SJCRH30 (cell line): ENCODE measurements around the gene NCBP3. TPM values are rescaled to one million over a fixed set of nuclear protein-coding genes. Genes with fewer than 3 reads are reported as not detected.

Experiments
- DNase-seq, 2 experiments: peaks; one replicate each; pipeline ENCODE4 v3.0.0-alpha.2; 2015 to 2020
- H3K27ac ChIP-seq: fragments of 250-450 bp; sonication (Bioruptor Pico); 2 replicates; pipeline ENCODE4 v1.5.1; 2020; ENCODE audit warnings: mild to moderate bottlenecking, moderate library complexity
- H3K27me3 ChIP-seq: fragments of 250-450 bp; sonication (Bioruptor Pico); 2 replicates; pipeline ENCODE4 v1.5.1; 2020; ENCODE audit warnings: mild to moderate bottlenecking, moderate library complexity
- H3K36me3 ChIP-seq: fragments of 250-450 bp; sonication (Bioruptor Pico); 2 replicates; pipeline ENCODE4 v1.5.1; 2020; ENCODE audit warnings: mild to moderate bottlenecking, moderate library complexity
- H3K4me1 ChIP-seq: fragments of 250-450 bp; sonication (Bioruptor Pico); 2 replicates; pipeline ENCODE4 v1.5.1; 2020; ENCODE audit warnings: mild to moderate bottlenecking, moderate library complexity
- H3K4me3 ChIP-seq: fragments of 250-450 bp; sonication (Bioruptor Pico); 2 replicates; pipeline ENCODE4 v1.5.1; 2020; ENCODE audit warnings: mild to moderate bottlenecking, moderate library complexity
- H3K9me3 ChIP-seq: fragments of 250-450 bp; sonication (Bioruptor Pico); replicated peaks from 2 replicates; pipeline ENCODE4 v1.5.1; 2020; ENCODE audit warnings: mild to moderate bottlenecking, moderate library complexity
- total RNA-seq: library from RNA; depleted of rRNA; stranded (reverse); fragments of >200 nt; shearing (Covaris generic); gene quantifications from 2 replicates; pipeline ENCODE4 v1.2.3, GENCODE V29; 2014; rRNA removed

The NCBP3 gene
- total RNA-seq, 1 experiment from 2014 or later, result 25.4 TPM

- H3K27me3 ChIP-seq, result no peaks in the 10 kb centered on the region
- H3K36me3 ChIP-seq, result no peaks in the 10 kb centered on the region
- H3K4me3 ChIP-seq, result no peak overlapping the region
- H3K27ac ChIP-seq, result no peak overlapping the region
- no peaks in the 10 kb centered on the region for H3K9me3 ChIP-seq
- H3K4me1 ChIP-seq, result no peaks in the 10 kb centered on the region
- no peak for DNase-seq
Observed at GRCh38 chr17:3761036-3761917, 84.8 kb downstream of the NCBP3 start.

DNA sequence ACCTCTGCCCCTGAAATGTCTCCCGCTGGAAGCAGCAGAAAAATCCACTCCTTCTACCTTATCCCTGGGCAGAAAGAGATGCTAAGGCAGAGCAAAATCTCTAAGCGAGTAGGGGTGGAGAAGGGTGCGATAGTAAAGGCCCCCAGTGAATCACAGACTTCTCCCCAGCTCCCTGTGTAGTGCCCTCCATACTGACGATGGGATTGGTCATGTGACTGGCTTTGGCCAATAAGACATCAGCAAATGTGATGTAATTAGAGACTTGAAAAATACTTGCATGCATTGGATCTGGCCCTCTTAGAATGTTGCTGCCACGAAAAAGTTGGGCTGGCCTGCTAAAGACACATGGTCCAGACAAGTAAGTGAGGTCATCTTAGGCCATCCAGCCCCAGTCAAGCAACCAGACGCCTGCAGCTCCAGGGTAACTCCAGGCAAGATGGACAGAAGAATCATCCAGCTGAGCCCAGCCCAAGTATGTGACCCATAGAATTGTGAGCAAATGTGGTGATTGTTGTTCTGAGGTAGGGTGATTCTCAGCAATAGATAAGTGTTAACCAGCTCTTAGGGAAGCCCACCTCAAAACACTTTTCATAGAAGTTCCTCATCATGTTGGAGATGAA, 86.3 kb downstream of the NCBP3 start:
- Histone ChIP-seq H3K4me3 (no peak overlapping the region), H3K9me3 (no peaks in the 10 kb centered on the region), H3K36me3 (no peaks in the 10 kb centered on the region), H3K27ac (no peak overlapping the region), H3K4me1 (no peaks in the 10 kb centered on the region), H3K27me3 (no peaks in the 10 kb centered on the region)
- no peak for DNase-seq

DNA sequence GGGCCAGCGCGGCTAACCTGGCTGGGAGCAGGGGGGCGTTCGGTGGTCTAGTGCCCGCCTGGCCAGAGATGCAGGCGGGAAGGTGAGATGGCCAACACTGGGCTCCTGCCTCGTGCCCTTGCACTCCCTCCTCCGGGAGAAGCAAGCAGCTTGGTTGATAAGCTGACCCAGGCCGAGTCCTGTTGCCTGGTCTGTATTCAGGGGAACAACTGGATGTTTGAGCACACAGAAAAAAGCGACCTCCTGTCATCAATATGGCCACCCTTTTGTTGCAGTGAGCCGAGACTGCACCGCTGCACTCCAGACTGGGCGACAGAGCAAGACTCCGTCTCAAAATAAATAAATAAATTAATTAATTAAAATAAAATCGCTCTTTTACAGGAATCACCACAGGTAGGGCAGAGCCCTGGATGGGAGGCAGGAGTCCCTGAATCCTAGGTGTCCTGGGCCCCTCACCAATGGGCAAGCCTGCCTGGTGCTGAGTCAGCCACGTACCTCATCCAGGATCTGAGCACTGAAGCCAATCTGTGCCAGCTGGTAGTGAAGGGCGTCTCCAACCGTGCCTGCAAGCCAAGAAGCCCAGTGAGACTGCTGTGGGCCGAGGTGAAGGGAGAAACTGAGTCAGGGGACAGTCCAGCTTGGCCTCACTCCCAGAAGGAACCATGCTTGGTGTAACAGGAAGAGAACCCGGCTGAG, 90.6 kb downstream of the NCBP3 start:
- Histone ChIP-seq H3K9me3 (no peaks in the 10 kb centered on the region), H3K4me1 (no peaks in the 10 kb centered on the region), H3K36me3 (no peaks in the 10 kb centered on the region), H3K27me3 (no peaks in the 10 kb centered on the region), H3K4me3 (no peak overlapping the region), H3K27ac (no peak overlapping the region)
- DNase-seq, result no peak

- H3K9me3 ChIP-seq, result no peaks in the 10 kb centered on the region
- H3K27me3 ChIP-seq, result no peaks in the 10 kb centered on the region
- H3K4me3 ChIP-seq, result no peak overlapping the region
- no peak overlapping the region for H3K27ac ChIP-seq
- H3K36me3 ChIP-seq, result no peaks in the 10 kb centered on the region
- no peaks in the 10 kb centered on the region for H3K4me1 ChIP-seq
- DNase-seq, result no peak
Observed at GRCh38 chr17:3754458-3755334, 91.3 kb downstream of the NCBP3 start.

DNA sequence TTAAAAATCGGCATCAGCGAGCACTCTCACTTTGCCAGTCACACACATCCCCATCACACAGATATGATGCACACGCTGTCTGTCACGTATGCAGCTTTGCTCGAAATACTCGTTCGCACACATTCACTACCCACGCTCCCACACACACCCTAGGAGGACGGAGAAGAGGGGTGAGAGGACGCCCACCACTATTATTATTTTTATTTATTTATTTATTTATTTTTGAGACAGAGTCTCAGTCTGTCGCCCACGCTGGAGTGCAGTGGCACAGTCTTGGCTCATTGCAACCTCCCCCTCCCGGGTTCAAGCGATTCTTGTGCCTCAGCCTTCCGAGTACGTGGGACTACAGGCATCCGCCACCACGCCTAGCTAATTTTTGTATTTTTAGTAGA, 92.0 kb downstream of the NCBP3 start:
- no peaks in the 10 kb centered on the region for H3K4me1 ChIP-seq
- no peak overlapping the region for H3K4me3 ChIP-seq
- no peaks in the 10 kb centered on the region for H3K9me3 ChIP-seq
- H3K27ac ChIP-seq, result no peak overlapping the region
- H3K27me3 ChIP-seq, result no peaks in the 10 kb centered on the region
- H3K36me3 ChIP-seq, result no peaks in the 10 kb centered on the region
- no peak for DNase-seq

DNA sequence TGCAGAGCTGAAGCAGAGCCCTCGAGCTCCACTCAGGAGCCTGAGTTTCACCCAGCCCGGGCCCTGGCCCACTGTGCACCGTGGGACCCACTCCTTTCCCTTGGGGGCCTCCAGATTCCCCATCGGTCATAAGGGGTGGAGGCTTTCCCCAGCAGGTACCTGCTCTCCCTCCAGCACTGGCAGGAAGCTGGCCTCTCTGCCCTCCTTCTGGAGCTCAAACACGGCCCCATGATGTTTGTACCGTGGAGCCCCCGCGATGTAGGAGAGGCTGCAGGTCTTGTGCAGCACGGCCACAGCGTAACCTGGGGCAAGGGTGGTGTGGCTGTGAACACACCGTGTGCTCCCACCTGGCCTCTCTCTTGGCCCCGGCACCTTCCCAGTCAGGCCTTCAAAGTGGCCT, 92.4 kb downstream of the NCBP3 start:
- Histone ChIP-seq H3K9me3 (no peaks in the 10 kb centered on the region), H3K27me3 (no peaks in the 10 kb centered on the region), H3K27ac (no peak overlapping the region), H3K36me3 (no peaks in the 10 kb centered on the region), H3K4me3 (no peak overlapping the region), H3K4me1 (no peaks in the 10 kb centered on the region)
- DNase-seq, result no peak

Other genes with a start within 250 kb of the NCBP3 start
- gene TRPV1, start 236.8 kb downstream of the NCBP3 start, total RNA-seq, result 3.1 and 4.0 TPM in 2 replicates
- gene SHPK, start 210.0 kb downstream of the NCBP3 start, total RNA-seq, result 11.4 and 12.4 TPM in 2 replicates
- gene CTNS, start 209.5 kb downstream of the NCBP3 start, total RNA-seq, result 6.0 and 8.1 TPM in 2 replicates
- 27.6 and 28.6 TPM in 2 replicates for gene TAX1BP3, start 177.7 kb downstream of the NCBP3 start, total RNA-seq
- gene EMC6, start 177.4 kb downstream of the NCBP3 start, total RNA-seq, result 25.3 and 27.9 TPM in 2 replicates
- 1.2 and 3.0 TPM in 2 replicates for gene P2RX5, start 150.1 kb downstream of the NCBP3 start, total RNA-seq
- 15.2 and 15.9 TPM in 2 replicates for gene HASPIN, start 122.3 kb downstream of the NCBP3 start, total RNA-seq
- gene ITGAE, start 45.1 kb downstream of the NCBP3 start, total RNA-seq, result 31.0 and 31.6 TPM in 2 replicates
- gene CAMKK1, start 46.8 kb upstream of the NCBP3 start, total RNA-seq, result 3.4 TPM in 2 replicates
- 0.06 TPM in 1 of 2 replicates, not detected in the other for gene P2RX1, start 70.2 kb upstream of the NCBP3 start, total RNA-seq
- 1.9 and 2.0 TPM in 2 replicates for gene ATP2A3, start 118.2 kb upstream of the NCBP3 start, total RNA-seq